SJCRH30 (cell line): Measurements from ENCODE around the gene LDLRAD4. TPM values are rescaled to one million over a fixed set of nuclear protein-coding genes. Genes with fewer than 3 reads are reported as not detected.

Source experiments
- DNase-seq, 2 experiments: peaks; one replicate each; pipeline ENCODE4 v3.0.0-alpha.2; 2015 to 2020
- H3K27ac ChIP-seq: fragments of 250-450 bp; sonication (Bioruptor Pico); 2 replicates; pipeline ENCODE4 v1.5.1; 2020; ENCODE audit warnings: mild to moderate bottlenecking, moderate library complexity
- H3K27me3 ChIP-seq: fragments of 250-450 bp; sonication (Bioruptor Pico); 2 replicates; pipeline ENCODE4 v1.5.1; 2020; ENCODE audit warnings: mild to moderate bottlenecking, moderate library complexity
- H3K36me3 ChIP-seq: fragments of 250-450 bp; sonication (Bioruptor Pico); 2 replicates; pipeline ENCODE4 v1.5.1; 2020; ENCODE audit warnings: mild to moderate bottlenecking, moderate library complexity
- H3K4me1 ChIP-seq: fragments of 250-450 bp; sonication (Bioruptor Pico); 2 replicates; pipeline ENCODE4 v1.5.1; 2020; ENCODE audit warnings: mild to moderate bottlenecking, moderate library complexity
- H3K4me3 ChIP-seq: fragments of 250-450 bp; sonication (Bioruptor Pico); 2 replicates; pipeline ENCODE4 v1.5.1; 2020; ENCODE audit warnings: mild to moderate bottlenecking, moderate library complexity
- H3K9me3 ChIP-seq: fragments of 250-450 bp; sonication (Bioruptor Pico); replicated peaks from 2 replicates; pipeline ENCODE4 v1.5.1; 2020; ENCODE audit warnings: mild to moderate bottlenecking, moderate library complexity
- total RNA-seq: library from RNA; depleted of rRNA; stranded (reverse); fragments of >200 nt; shearing (Covaris generic); gene quantifications from 2 replicates; pipeline ENCODE4 v1.2.3, GENCODE V29; 2014

LDLRAD4 gene
- total RNA-seq, 1 experiment from 2014 or later, result 0.26 TPM

GRCh38 chr18:13366962-13367892 is 148.7 kb downstream of the LDLRAD4 start:
- Histone ChIP-seq H3K4me3 (no peak overlapping the region), H3K4me1 (no peaks in the 10 kb centered on the region), H3K36me3 (no peaks in the 10 kb centered on the region), H3K27ac (no peak overlapping the region), H3K9me3 (no peaks in the 10 kb centered on the region), H3K27me3 (no peaks in the 10 kb centered on the region)
- no peak for DNase-seq

GRCh38 chr18:13368080-13368813 is 149.7 kb downstream of the LDLRAD4 start:
- Histone ChIP-seq H3K27me3 (no peaks in the 10 kb centered on the region), H3K36me3 (no peaks in the 10 kb centered on the region)
- DNase-seq, result no peak

GRCh38 chr18:13369353-13369752 is 150.8 kb downstream of the LDLRAD4 start:
- H3K27ac ChIP-seq, result no peak overlapping the region
- H3K27me3 ChIP-seq, result no peaks in the 10 kb centered on the region
- H3K36me3 ChIP-seq, result no peaks in the 10 kb centered on the region
- H3K4me1 ChIP-seq, result no peaks in the 10 kb centered on the region
- no peaks in the 10 kb centered on the region for H3K9me3 ChIP-seq
- no peak for DNase-seq
- H3K4me3 ChIP-seq, result no peak overlapping the region

More at GRCh38 chr18:13368080-13368813, 149.7 kb downstream of the LDLRAD4 start:
- no peaks in the 10 kb centered on the region for H3K4me1 ChIP-seq
- H3K9me3 ChIP-seq, result no peaks in the 10 kb centered on the region
- H3K27ac ChIP-seq, result no peak overlapping the region
- no peak overlapping the region for H3K4me3 ChIP-seq

- Histone ChIP-seq H3K4me1 (no peaks in the 10 kb centered on the region), H3K9me3 (no peaks in the 10 kb centered on the region), H3K4me3 (no peak overlapping the region), H3K27me3 (no peaks in the 10 kb centered on the region), H3K27ac (no peak overlapping the region), H3K36me3 (no peaks in the 10 kb centered on the region)
- no peak for DNase-seq
Observed at GRCh38 chr18:13369756-13370510, 151.4 kb downstream of the LDLRAD4 start.

- H3K36me3 ChIP-seq, result no peaks in the 10 kb centered on the region
- no peaks in the 10 kb centered on the region for H3K27me3 ChIP-seq
- no peaks in the 10 kb centered on the region for H3K9me3 ChIP-seq
- H3K4me1 ChIP-seq, result no peaks in the 10 kb centered on the region
- H3K4me3 ChIP-seq, result no peak overlapping the region
- H3K27ac ChIP-seq, result no peak overlapping the region
- no peak for DNase-seq
Observed at GRCh38 chr18:13370995-13371625, 152.6 kb downstream of the LDLRAD4 start.

- H3K4me1 ChIP-seq, result no peaks in the 10 kb centered on the region
- no peak overlapping the region for H3K4me3 ChIP-seq
- H3K36me3 ChIP-seq, result no peaks in the 10 kb centered on the region
- DNase-seq, result no peak
- H3K9me3 ChIP-seq, result no peaks in the 10 kb centered on the region
- no peaks in the 10 kb centered on the region for H3K27me3 ChIP-seq
- H3K27ac ChIP-seq, result no peak overlapping the region
Observed at GRCh38 chr18:13371689-13372418, 153.3 kb downstream of the LDLRAD4 start.

GRCh38 chr18:13372531-13372951 is 154.0 kb downstream of the LDLRAD4 start:
- Histone ChIP-seq H3K4me3 (no peak overlapping the region), H3K36me3 (no peaks in the 10 kb centered on the region), H3K9me3 (no peaks in the 10 kb centered on the region), H3K27ac (no peak overlapping the region), H3K27me3 (no peaks in the 10 kb centered on the region), H3K4me1 (no peaks in the 10 kb centered on the region)
- no peak for DNase-seq

GRCh38 chr18:13374096-13374467 is 155.5 kb downstream of the LDLRAD4 start:
- no peak for DNase-seq
- no peaks in the 10 kb centered on the region for H3K27me3 ChIP-seq
- H3K27ac ChIP-seq, result no peak overlapping the region
- H3K4me3 ChIP-seq, result no peak overlapping the region
- no peaks in the 10 kb centered on the region for H3K9me3 ChIP-seq
- no peaks in the 10 kb centered on the region for H3K36me3 ChIP-seq
- H3K4me1 ChIP-seq, result no peaks in the 10 kb centered on the region

GRCh38 chr18:13374468-13375301 is 156.1 kb downstream of the LDLRAD4 start:
- no peaks in the 10 kb centered on the region for H3K36me3 ChIP-seq
- H3K27me3 ChIP-seq, result no peaks in the 10 kb centered on the region
- no peak overlapping the region for H3K27ac ChIP-seq
- H3K9me3 ChIP-seq, result no peaks in the 10 kb centered on the region
- no peak for DNase-seq
- H3K4me3 ChIP-seq, result no peak overlapping the region
- no peaks in the 10 kb centered on the region for H3K4me1 ChIP-seq

- Histone ChIP-seq H3K27ac (no peak overlapping the region), H3K36me3 (no peaks in the 10 kb centered on the region), H3K4me1 (no peaks in the 10 kb centered on the region), H3K4me3 (no peak overlapping the region), H3K9me3 (no peaks in the 10 kb centered on the region), H3K27me3 (no peaks in the 10 kb centered on the region)
- DNase-seq, result no peak
Observed at GRCh38 chr18:13375302-13376255, 157.0 kb downstream of the LDLRAD4 start.

- no peak for DNase-seq
- H3K4me3 ChIP-seq, result no peak overlapping the region
- no peaks in the 10 kb centered on the region for H3K9me3 ChIP-seq
- H3K27me3 ChIP-seq, result no peaks in the 10 kb centered on the region
- H3K36me3 ChIP-seq, result no peaks in the 10 kb centered on the region
- no peak overlapping the region for H3K27ac ChIP-seq
- no peaks in the 10 kb centered on the region for H3K4me1 ChIP-seq
Observed at GRCh38 chr18:13376298-13376840, 157.8 kb downstream of the LDLRAD4 start.

- Histone ChIP-seq H3K4me3 (no peak overlapping the region), H3K9me3 (no peaks in the 10 kb centered on the region), H3K27me3 (no peaks in the 10 kb centered on the region), H3K36me3 (no peaks in the 10 kb centered on the region), H3K27ac (no peak overlapping the region), H3K4me1 (no peaks in the 10 kb centered on the region)
- DNase-seq, result no peak
Observed at GRCh38 chr18:13376841-13377351, 158.3 kb downstream of the LDLRAD4 start.
